Measurements from ENCODE around the gene RPAIN.

DNA sequence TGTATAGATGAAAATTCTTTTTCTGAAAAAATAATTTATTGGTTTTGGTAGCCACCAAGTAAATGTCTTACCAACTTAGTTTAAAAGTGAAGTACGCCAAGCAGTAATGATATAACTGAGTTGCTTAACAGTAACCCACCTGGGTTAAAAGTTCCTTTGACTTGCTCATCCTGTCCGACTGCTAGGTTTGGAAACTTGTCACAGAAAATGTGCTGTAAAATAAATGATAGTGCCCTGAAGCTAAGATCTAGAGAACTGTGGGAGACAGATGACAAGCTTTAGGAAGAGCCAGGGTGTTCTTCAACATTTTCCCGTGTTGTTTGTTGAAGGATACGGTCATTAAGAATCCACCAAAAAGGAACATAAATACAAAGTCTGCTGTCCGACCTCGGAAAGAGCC is 61.0 kb downstream of the RPAIN start:
- TF ChIP-seq EZH2 (IDR thresholded peaks at IDR 0.05; ENCODE audit: insufficient read depth, poor library complexity, severe bottlenecking) (no peak), EZH2phosphoT487 (IDR thresholded peaks at IDR 0.05; ENCODE audit: insufficient read depth, low read depth) (no peak)
